H1 (cell line): Measurements from ENCODE around the gene PCNX1. TPM values are rescaled to one million over a fixed set of nuclear protein-coding genes. Genes with fewer than 3 reads are reported as not detected.

ENCODE experiments used
- CTCF ChIA-PET: fragments of 300-600 bp; sonication (Branson Sonifier 250); formaldehyde crosslinking; loops from one replicate; lab custom pipeline; 2021; ENCODE audit not compliant: partially characterized antibody; lab: Charles Lee
- POLR2A ChIA-PET: fragments of 300-600 bp; sonication (Branson Sonifier 250); formaldehyde crosslinking; loops from one replicate; lab custom pipeline; 2021; ENCODE audit warnings: inconsistent platforms; ENCODE audit not compliant: partially characterized antibody; lab: Charles Lee
- DNase-seq, 2 experiments: peaks; one replicate each; pipeline versions ENCODE4 v3.0.0 to v3.0.0-alpha.2; 2010 to 2022; ENCODE audit warnings: low spot score in 2 of 2, low read depth in 1 of 2, mixed read lengths in 1 of 2
- FAIRE-seq: peaks from 2 replicates; lab custom pipeline; 2011; peaks lifted over from hg19 to GRCh38; lab: Jason Lieb, UNC
- H2AFZ ChIP-seq: 2 replicates; pipeline ENCODE4 v1.8.1; 2012; ENCODE audit warnings: low read length, inconsistent platforms
- H2AK5ac ChIP-seq: 2 replicates; pipeline ENCODE4 v1.6.1; 2013; ENCODE audit warnings: low read depth, low read length
- H2BK120ac ChIP-seq: replicated peaks from 2 replicates; pipeline ENCODE3; 2013; ENCODE audit warnings: low read depth, low read length, inconsistent platforms
- H2BK12ac ChIP-seq: 2 replicates; pipeline ENCODE4 v1.6.1; 2013; ENCODE audit warnings: low read depth, low read length
- H2BK15ac ChIP-seq: 2 replicates; pipeline ENCODE4 v1.6.1; 2013; ENCODE audit warnings: low read length
- H2BK20ac ChIP-seq: 2 replicates; pipeline ENCODE4 v1.6.1; 2013; ENCODE audit warnings: low read length
- H2BK5ac ChIP-seq: 2 replicates; pipeline ENCODE4 v1.6.1; 2013; ENCODE audit warnings: low read depth, low read length
- H3K14ac ChIP-seq: 2 replicates; pipeline ENCODE4 v1.6.1; 2013; ENCODE audit warnings: inconsistent platforms; ENCODE audit not compliant: insufficient read length
- H3K18ac ChIP-seq: 2 replicates; pipeline ENCODE4 v1.6.1; 2013; ENCODE audit warnings: low read length; ENCODE audit errors: extremely low read depth
- H3K23ac ChIP-seq: 2 replicates; pipeline ENCODE4 v1.6.1; 2013; ENCODE audit warnings: inconsistent platforms; ENCODE audit not compliant: insufficient read length
- H3K23me2 ChIP-seq: 2 replicates; pipeline ENCODE4 v1.6.1; 2013; ENCODE audit warnings: low read depth, low read length
- H3K27ac ChIP-seq: 2 replicates; pipeline ENCODE4 v1.6.1; 2011; ENCODE audit warnings: low read depth, low read length, inconsistent platforms
- H3K27me3 ChIP-seq, 4 experiments: replicated peaks in 1 of 4; 1 replicate in 1 of 4; 2 replicates in 3 of 4; pipeline versions ENCODE4 v1.6.1 to v1.8.1; 2011 to 2013; ENCODE audit warnings: low read length in 3 of 4, mild to moderate bottlenecking in 3 of 4, inconsistent platforms in 2 of 4, mixed read lengths in 2 of 4, moderate library complexity in 1 of 4; ENCODE audit not compliant: control insufficient read depth in 3 of 4, insufficient read depth in 3 of 4; ENCODE audit errors: extremely low read depth in 1 of 4
- H3K36me3 ChIP-seq, 4 experiments: 2 replicates each; pipeline versions ENCODE4 v1.6.1 to v1.8.1; 2011 to 2013; ENCODE audit warnings: mild to moderate bottlenecking in 4 of 4, low read length in 3 of 4, moderate library complexity in 2 of 4, control low read depth in 1 of 4, inconsistent platforms in 1 of 4; ENCODE audit not compliant: insufficient read depth in 4 of 4, control insufficient read depth in 2 of 4
- H3K4ac ChIP-seq: replicated peaks from 2 replicates; pipeline ENCODE3; 2013; ENCODE audit warnings: low read length, low read depth, mixed read lengths, inconsistent platforms; ENCODE audit not compliant: insufficient read length
- H3K4me1 ChIP-seq, 4 experiments: replicated peaks in 1 of 4; 1 replicate in 1 of 4; 2 replicates in 3 of 4; pipeline versions ENCODE4 v1.6.1 to v1.8.1; 2011 to 2013; ENCODE audit warnings: low read length in 3 of 4, inconsistent platforms in 2 of 4, mixed read lengths in 1 of 4; ENCODE audit not compliant: insufficient read depth in 4 of 4, control insufficient read depth in 3 of 4
- H3K4me2 ChIP-seq, 2 experiments: 2 replicates each; pipeline versions ENCODE4 v1.6.1 to v1.8.1; 2011 to 2013; ENCODE audit warnings: low read depth in 2 of 2, low read length in 2 of 2, control low read depth in 1 of 2, inconsistent platforms in 1 of 2, mild to moderate bottlenecking in 1 of 2; ENCODE audit not compliant: insufficient read depth in 1 of 2
- H3K4me3 ChIP-seq, 4 experiments: fragments of 200-600, 300-600 bp in 1 of 4; sonication (generic), shearing (Covaris generic), sonication (Bioruptor Twin) in 1 of 4; 2 replicates each; pipeline versions ENCODE4 v1.5.1 to v1.8.1; 2011 to 2016; ENCODE audit warnings: low read length in 4 of 4, low read depth in 3 of 4, control low read depth in 2 of 4, inconsistent platforms in 2 of 4, mild to moderate bottlenecking in 2 of 4, mixed read lengths in 1 of 4, moderate library complexity in 1 of 4; ENCODE audit not compliant: insufficient read depth in 2 of 4; ENCODE audit errors: extremely low read depth in 1 of 4
- H3K56ac ChIP-seq: replicated peaks from 2 replicates; pipeline ENCODE3; 2013; ENCODE audit warnings: low read depth, mild to moderate bottlenecking, mixed read lengths, low read length, inconsistent platforms; ENCODE audit not compliant: insufficient read length
- H3K79me1 ChIP-seq: 2 replicates; pipeline ENCODE4 v1.6.1; 2013; ENCODE audit warnings: low read depth, low read length, control low read depth
- H3K79me2 ChIP-seq, 2 experiments: 2 replicates each; pipeline versions ENCODE4 v1.6.1 to v1.8.1; 2012 to 2013; ENCODE audit warnings: low read length in 2 of 2, mild to moderate bottlenecking in 2 of 2, inconsistent platforms in 1 of 2; ENCODE audit not compliant: insufficient read depth in 2 of 2, control insufficient read depth in 1 of 2
- H3K9ac ChIP-seq, 4 experiments: replicated peaks in 1 of 4; 1 replicate in 1 of 4; 2 replicates in 3 of 4; pipeline versions ENCODE4 v1.6.1 to v1.8.1; 2011 to 2013; ENCODE audit warnings: low read depth in 3 of 4, low read length in 3 of 4, control low read depth in 2 of 4, mild to moderate bottlenecking in 2 of 4, moderate library complexity in 2 of 4, inconsistent platforms in 1 of 4; ENCODE audit errors: extremely low read depth in 1 of 4
- H3K9me3 ChIP-seq, 2 experiments: 2 replicates each; pipeline versions ENCODE4 v1.6.1 to v1.8.1; 2012 to 2013; ENCODE audit warnings: mild to moderate bottlenecking in 2 of 2, moderate library complexity in 2 of 2, control low read depth in 1 of 2, inconsistent platforms in 1 of 2, low read depth in 1 of 2, low read length in 1 of 2, mixed read lengths in 1 of 2; ENCODE audit not compliant: insufficient read depth in 2 of 2
- H4K20me1 ChIP-seq, 2 experiments: replicated peaks in 1 of 2; 2 replicates each; pipeline versions ENCODE3 to v1.8.1; 2011 to 2013; ENCODE audit warnings: inconsistent platforms in 2 of 2, low read length in 2 of 2, mild to moderate bottlenecking in 1 of 2; ENCODE audit not compliant: insufficient read depth in 2 of 2, control insufficient read depth in 1 of 2
- H4K5ac ChIP-seq: 2 replicates; pipeline ENCODE4 v1.6.1; 2013; ENCODE audit warnings: low read length, low read depth, mixed read lengths, inconsistent platforms; ENCODE audit not compliant: insufficient read length
- H4K8ac ChIP-seq: 2 replicates; pipeline ENCODE4 v1.8.0; 2013; ENCODE audit warnings: mild to moderate bottlenecking, moderate library complexity, low read length, inconsistent platforms; ENCODE audit not compliant: insufficient read depth; ENCODE audit errors: extremely low read depth
- H4K91ac ChIP-seq: replicated peaks from 2 replicates; pipeline ENCODE3; 2013; ENCODE audit warnings: low read length, mixed read lengths, inconsistent platforms; ENCODE audit not compliant: insufficient read length
- EP300 ChIP-seq, 2 experiments: IDR thresholded peaks; 1 replicate in 1 of 2; 2 replicates in 1 of 2; pipeline ENCODE4 v1.6.1; 2011 to 2012; ENCODE audit warnings: low read depth in 2 of 2, low read length in 2 of 2, mild to moderate bottlenecking in 2 of 2, borderline replicate concordance in 1 of 2, inconsistent platforms in 1 of 2, moderate library complexity in 1 of 2
- HDAC2 ChIP-seq, 2 experiments: fragments of 300-600 bp in 1 of 2; sonication (generic) in 1 of 2; IDR thresholded peaks; 2 replicates each; pipeline ENCODE4 v1.6.1; 2011 to 2012; ENCODE audit warnings: low read depth in 2 of 2, low read length in 2 of 2, mild to moderate bottlenecking in 2 of 2, moderate library complexity in 2 of 2, borderline replicate concordance in 1 of 2, inconsistent platforms in 1 of 2
- POLR2A ChIP-seq, 2 experiments: IDR thresholded peaks; 1 replicate in 1 of 2; 2 replicates in 1 of 2; pipeline ENCODE4 v1.6.1; 2011; ENCODE audit warnings: low read depth in 2 of 2, low read length in 2 of 2, mild to moderate bottlenecking in 2 of 2; ENCODE audit errors: control extremely low read depth in 1 of 2
- SRF ChIP-seq: IDR thresholded peaks from 2 replicates; pipeline ENCODE4 v1.6.1; 2011; ENCODE audit warnings: mild to moderate bottlenecking, low read depth, low read length, moderate library complexity
- TAF7 ChIP-seq: optimal IDR thresholded peaks from 2 replicates; pipeline ENCODE3; 2011; ENCODE audit warnings: low read depth, mild to moderate bottlenecking, inconsistent platforms, low read length, moderate library complexity, borderline replicate concordance
- TBP ChIP-seq: IDR thresholded peaks from 2 replicates; pipeline ENCODE4 v1.6.1; 2011; ENCODE audit warnings: low read depth, low read length, improper control_type of control experiment
- TEAD4 ChIP-seq: IDR thresholded peaks from 2 replicates; pipeline ENCODE4 v1.6.1; 2012; ENCODE audit warnings: low read depth, low read length, inconsistent platforms, mixed read lengths
- WGBS, 2 experiments: shearing (Covaris generic) in 1 of 2; methylation state at CpG; one replicate each; pipeline versions ENCODE4 v1.1.6 to v1.1.7; 2013 to 2015; ENCODE audit warnings: low lambda C conversion rate in 2 of 2, mixed read lengths in 2 of 2, inconsistent platforms in 1 of 2, low coverage in 1 of 2, missing lambda C conversion rate in 1 of 2; ENCODE audit not compliant: insufficient replicate concordance in 2 of 2, insufficient coverage in 1 of 2, insufficient read length in 1 of 2; ENCODE audit errors: extremely low coverage in 1 of 2, missing lambda C conversion rate in 1 of 2; 5-methylcytosine and 5-hydroxymethylcytosine counted together
- polyA plus RNA-seq, 7 experiments: library from polyadenylated mRNA; depleted of rRNA in 3 of 7; stranded (reverse) in 5 of 7; unstranded in 2 of 7; fragments of >200 nt in 5 of 7; fragments of 200-250 nt in 2 of 7; gene quantifications; 1 replicate in 5 of 7; 2 replicates in 1 of 7; 4 replicates in 1 of 7; pipeline versions ENCODE4 v1.2.1 to v1.2.3, GENCODE V29; 2011 to 2013; ENCODE audit warnings: missing spikeins in 2 of 7, mixed read lengths in 2 of 7
- total RNA-seq: library from RNA; stranded (reverse); fragmentation: NEBNext Ultra II Directional; extraction: Animal tissue kit (Norgen Biotek cat#: 25700); gene quantifications from 2 replicates; pipeline ENCODE4 v1.2.1, GENCODE V29; 2021

PCNX1 gene
- total and polyA plus RNA-seq, 2 of the 8 experiments (the other 6 are each of a cell fraction or from before 2014, with no cell fraction given) = 37.7 to 53.2 TPM

GRCh38 chr14:70893062-70893845 is 14.0 kb upstream of the PCNX1 start:
- Histone ChIP-seq H2BK20ac (no peak overlapping the region), H3K9ac (no peak overlapping the region), H2BK12ac (no peak overlapping the region), H3K23ac (no peak overlapping the region), H3K23me2 (no peaks in the 10 kb centered on the region), H3K36me3 (no peaks in the 10 kb centered on the region), H3K4me1 (no peaks in the 10 kb centered on the region), H4K5ac (no peak overlapping the region), H2AK5ac (no peak overlapping the region), H2AFZ (no peak overlapping the region), H2BK5ac (no peak overlapping the region), H3K4me3 (no peak overlapping the region), H3K4me2 (no peak overlapping the region), H4K91ac (no peak overlapping the region), H3K56ac (no peak overlapping the region), H3K4ac (no peak overlapping the region), H3K14ac (no peak overlapping the region), H3K27me3 (no peaks in the 10 kb centered on the region), H3K27ac (no peak overlapping the region), H2BK15ac (no peak overlapping the region), H4K20me1 (no peaks in the 10 kb centered on the region), H3K79me2 (no peaks in the 10 kb centered on the region), H3K18ac (no peak overlapping the region), H3K9me3 (no peaks in the 10 kb centered on the region), H2BK120ac (no peak overlapping the region), H4K8ac (no peak overlapping the region), H3K79me1 (no peaks in the 10 kb centered on the region)
- DNase-seq (no peak), FAIRE-seq (no peak)
- CTCF ChIA-PET = interaction anchor here (1.6 kb wide), 1 partner anchor 63 kb away, joined by 4 read pairs; no protein-coding TSS in a partner anchor
- WGBS, 2 experiments = 95% methylated on average over 13 of the region's 13 CpGs; no CpG with 5 or more reads in 1 of the 2 experiments
- POLR2A ChIA-PET = interaction anchor here (2.5 kb wide), 1 partner anchor 14 kb away, joined by 7 read pairs; the partner anchor contains the start of gene PCNX1
- no peak for TF ChIP-seq TAF7
- no peak for TF ChIP-seq EP300 (IDR thresholded peaks at IDR 0.05; ENCODE audit: borderline replicate concordance in 1 of 2, low read depth in 2 of 2, low read length in 2 of 2)
- no peak for TF ChIP-seq TBP
- TF ChIP-seq SRF = no peak
- no peak for TF ChIP-seq TEAD4
- TF ChIP-seq HDAC2 (IDR thresholded peaks at IDR 0.05; ENCODE audit: borderline replicate concordance in 1 of 2, low read depth in 2 of 2, low read length in 2 of 2) = no peak
- no peak for TF ChIP-seq POLR2A (IDR thresholded peaks at IDR 0.05; ENCODE audit: control extremely low read depth in 1 of 2, low read depth in 2 of 2, low read length in 2 of 2)
